ENCODE measurements around the gene B4GAT1. TPM values are rescaled to one million over a fixed set of nuclear protein-coding genes. Genes with fewer than 3 reads are reported as not detected.

B4GAT1 gene
- total and polyA plus RNA-seq, 2 experiments from 2014 or later = 40.8 to 41.5 TPM

GRCh38 chr11:66365711-66366619 is 18.5 kb upstream of the B4GAT1 start:
- WGBS (ENCODE audit: low lambda C conversion rate, missing lambda C conversion rate) = 90% methylated on average over 14 of the region's 14 CpGs
- peak; percentile 4 for DNase-seq (ENCODE audit: low spot score)
- Histone ChIP-seq H4K20me1 (ENCODE audit: insufficient read depth, poor library complexity, severe bottlenecking) (no peaks in the 10 kb centered on the region), H3K4me1 (ENCODE audit: insufficient read depth) (peaks cover 10% of the 10 kb centered on the region), H3K4me3 (no peak overlapping the region), H3K27ac (no peak overlapping the region), H3K36me3 (replicated peaks; ENCODE audit: insufficient read depth, low read depth) (no peaks in the 10 kb centered on the region), H3K79me2 (peaks cover 4% of the 10 kb centered on the region), H3K9me2 (replicated peaks; ENCODE audit: insufficient read depth) (no peaks in the 10 kb centered on the region), H3K4me2 (no peak overlapping the region), H3K27me3 (no peaks in the 10 kb centered on the region), H3K9me3 (ENCODE audit: low read depth) (no peaks in the 10 kb centered on the region), H2AFZ (no peak overlapping the region)
- TF ChIP-seq EZH2 (IDR thresholded peaks at IDR 0.05; ENCODE audit: borderline replicate concordance) (no peak), EZH2phosphoT487 (IDR thresholded peaks at IDR 0.05; ENCODE audit: low read depth, severe bottlenecking, unreplicated experiment) (no peak)
- TF ChIP-seq, protein P1, sequence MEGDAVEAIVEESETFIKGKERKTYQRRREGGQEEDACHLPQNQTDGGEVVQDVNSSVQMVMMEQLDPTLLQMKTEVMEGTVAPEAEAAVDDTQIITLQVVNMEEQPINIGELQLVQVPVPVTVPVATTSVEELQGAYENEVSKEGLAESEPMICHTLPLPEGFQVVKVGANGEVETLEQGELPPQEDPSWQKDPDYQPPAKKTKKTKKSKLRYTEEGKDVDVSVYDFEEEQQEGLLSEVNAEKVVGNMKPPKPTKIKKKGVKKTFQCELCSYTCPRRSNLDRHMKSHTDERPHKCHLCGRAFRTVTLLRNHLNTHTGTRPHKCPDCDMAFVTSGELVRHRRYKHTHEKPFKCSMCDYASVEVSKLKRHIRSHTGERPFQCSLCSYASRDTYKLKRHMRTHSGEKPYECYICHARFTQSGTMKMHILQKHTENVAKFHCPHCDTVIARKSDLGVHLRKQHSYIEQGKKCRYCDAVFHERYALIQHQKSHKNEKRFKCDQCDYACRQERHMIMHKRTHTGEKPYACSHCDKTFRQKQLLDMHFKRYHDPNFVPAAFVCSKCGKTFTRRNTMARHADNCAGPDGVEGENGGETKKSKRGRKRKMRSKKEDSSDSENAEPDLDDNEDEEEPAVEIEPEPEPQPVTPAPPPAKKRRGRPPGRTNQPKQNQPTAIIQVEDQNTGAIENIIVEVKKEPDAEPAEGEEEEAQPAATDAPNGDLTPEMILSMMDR (IDR thresholded peaks at IDR 0.05; ENCODE audit: poor library complexity) = no peak

DNA sequence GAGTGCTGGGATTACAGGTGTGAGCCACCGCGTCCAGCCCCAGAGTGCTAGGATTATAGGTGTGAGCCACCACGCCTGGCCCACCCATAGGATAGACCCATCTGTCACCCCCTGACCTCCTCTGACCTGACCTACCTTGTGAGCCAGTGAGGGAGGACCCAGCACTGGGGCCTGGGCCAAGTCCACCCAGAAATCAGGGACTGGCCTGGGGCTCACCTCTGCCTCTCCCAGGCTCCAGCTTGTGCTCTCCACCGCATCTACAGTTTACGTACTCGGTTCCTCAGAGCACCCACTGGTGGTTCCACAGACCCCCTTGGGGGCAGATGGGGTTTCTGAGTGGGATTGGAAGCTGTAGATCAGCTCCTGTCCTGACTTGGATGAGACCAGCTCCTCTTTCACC is 17.7 kb upstream of the B4GAT1 start:
- no peak overlapping the region for H3K27ac ChIP-seq
- no peak overlapping the region for H3K4me2 ChIP-seq
- no peaks in the 10 kb centered on the region for H3K36me3 ChIP-seq (replicated peaks; ENCODE audit: insufficient read depth, low read depth)
- no peaks in the 10 kb centered on the region for H3K27me3 ChIP-seq
- no peak overlapping the region for H3K4me3 ChIP-seq
- no peaks in the 10 kb centered on the region for H3K9me3 ChIP-seq (ENCODE audit: low read depth)
- TF ChIP-seq, protein P1 (IDR thresholded peaks at IDR 0.05; ENCODE audit: poor library complexity) = no peak
- TF ChIP-seq EZH2phosphoT487 (IDR thresholded peaks at IDR 0.05; ENCODE audit: low read depth, severe bottlenecking, unreplicated experiment) = no peak
- no peak for TF ChIP-seq EZH2 (IDR thresholded peaks at IDR 0.05; ENCODE audit: borderline replicate concordance)
- no peaks in the 10 kb centered on the region for H4K20me1 ChIP-seq (ENCODE audit: insufficient read depth, poor library complexity, severe bottlenecking)
- H3K4me1 ChIP-seq (ENCODE audit: insufficient read depth) = peaks cover 6% of the 10 kb centered on the region
- peaks cover under 1% of the 10 kb centered on the region for H3K79me2 ChIP-seq
- H3K9me2 ChIP-seq (replicated peaks; ENCODE audit: insufficient read depth) = no peaks in the 10 kb centered on the region
- no peak overlapping the region for H2AFZ ChIP-seq
- 95% methylated on average over 6 of the region's 6 CpGs for WGBS (ENCODE audit: low lambda C conversion rate, missing lambda C conversion rate)
- DNase-seq (ENCODE audit: low spot score) = peak; percentile 6

DNA sequence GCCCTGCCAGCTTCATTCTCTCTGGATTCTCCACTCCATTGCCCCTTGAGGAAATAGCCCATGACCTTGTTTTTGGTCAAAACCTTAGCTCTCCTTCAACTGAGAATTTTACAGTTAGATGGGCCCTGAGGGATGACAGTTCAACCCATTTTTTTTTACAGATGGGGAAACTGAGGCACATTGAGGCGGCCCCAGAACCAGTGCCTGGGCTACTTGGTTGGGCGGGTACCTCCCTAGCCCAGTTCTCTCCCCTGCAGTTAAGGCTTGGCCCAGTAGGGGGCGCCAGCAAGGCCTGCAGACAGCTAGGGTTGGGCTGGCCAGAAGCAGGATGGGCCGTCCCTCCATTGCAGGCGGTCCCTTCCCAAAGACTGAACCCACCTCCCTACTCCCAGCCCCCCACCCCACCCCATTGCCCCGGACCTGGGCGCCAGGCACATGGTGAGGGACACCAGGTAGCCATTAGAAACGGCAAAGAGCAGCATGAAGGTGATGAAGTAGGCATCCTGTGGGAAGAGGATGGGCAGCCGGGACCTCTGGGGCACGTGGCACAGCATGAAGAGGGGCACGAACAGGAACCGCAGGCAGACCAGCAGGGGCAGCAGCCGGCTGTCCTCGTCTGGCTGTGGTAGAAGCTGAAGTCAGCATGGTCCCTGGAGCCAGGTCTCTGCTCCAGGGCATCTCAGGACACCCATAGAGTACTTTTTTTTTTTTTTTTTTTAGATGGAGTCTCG is 16.5 kb upstream of the B4GAT1 start:
- Histone ChIP-seq H3K4me2 (no peak overlapping the region), H4K20me1 (ENCODE audit: insufficient read depth, poor library complexity, severe bottlenecking) (no peaks in the 10 kb centered on the region), H3K4me1 (ENCODE audit: insufficient read depth) (no peaks in the 10 kb centered on the region), H3K27me3 (no peaks in the 10 kb centered on the region), H3K9me2 (replicated peaks; ENCODE audit: insufficient read depth) (no peaks in the 10 kb centered on the region), H2AFZ (no peak overlapping the region), H3K9me3 (ENCODE audit: low read depth) (no peaks in the 10 kb centered on the region), H3K36me3 (replicated peaks; ENCODE audit: insufficient read depth, low read depth) (no peaks in the 10 kb centered on the region), H3K27ac (no peak overlapping the region), H3K79me2 (no peaks in the 10 kb centered on the region), H3K4me3 (no peak overlapping the region)
- 81% methylated on average over 15 of the region's 15 CpGs for WGBS (ENCODE audit: low lambda C conversion rate, missing lambda C conversion rate)
- DNase-seq (ENCODE audit: low spot score) = peak; percentile 32
- TF ChIP-seq EZH2phosphoT487 (IDR thresholded peaks at IDR 0.05; ENCODE audit: low read depth, severe bottlenecking, unreplicated experiment) = no peak
- TF ChIP-seq EZH2 (IDR thresholded peaks at IDR 0.05; ENCODE audit: borderline replicate concordance) = no peak
- TF ChIP-seq, protein P1 (IDR thresholded peaks at IDR 0.05; ENCODE audit: poor library complexity) = peak; percentile 53
